OCI-LY1 (cell line): Measurements from ENCODE around the gene FAM228B.

Experiments
- H2AFZ ChIP-seq: fragments of 200-600 bp; sonication (generic), shearing (Covaris generic); 2 replicates; pipeline ENCODE4 v1.6.0; 2014; ENCODE audit warnings: antibody characterized with exemption, mild to moderate bottlenecking, low read length
- H3F3A ChIP-seq: fragments of 200-600 bp; sonication (generic), shearing (Covaris generic); 2 replicates; pipeline ENCODE4 v1.6.0; 2014; ENCODE audit warnings: mild to moderate bottlenecking, antibody characterized with exemption, low read length, moderate library complexity; ENCODE audit not compliant: insufficient read depth
- H3K27ac ChIP-seq: fragments of 200-600 bp; sonication (generic); 2 replicates; pipeline ENCODE4 v1.5.1; 2014; ENCODE audit warnings: low read length, mixed run types, mild to moderate bottlenecking, low read depth; ENCODE audit not compliant: poor library complexity, severe bottlenecking
- H3K27me3 ChIP-seq: fragments of 200-600 bp; sonication (generic); 2 replicates; pipeline ENCODE4 v1.6.0; 2014; ENCODE audit warnings: antibody characterized with exemption, mild to moderate bottlenecking, low read length, moderate library complexity; ENCODE audit not compliant: insufficient read depth
- H3K36me3 ChIP-seq: fragments of 200-600 bp; sonication (generic); 2 replicates; pipeline ENCODE4 v1.6.1; 2014; ENCODE audit warnings: mild to moderate bottlenecking, antibody characterized with exemption, low read length, moderate library complexity, mixed read lengths; ENCODE audit not compliant: insufficient read depth
- H3K4me1 ChIP-seq: fragments of 200-600 bp; sonication (generic); 2 replicates; pipeline ENCODE4 v1.5.1; 2014; ENCODE audit warnings: mild to moderate bottlenecking, low read length, moderate library complexity; ENCODE audit not compliant: insufficient read depth, severe bottlenecking
- H3K4me2 ChIP-seq: fragments of 200-600 bp; sonication (generic), shearing (Covaris generic); 2 replicates; pipeline ENCODE4 v1.6.1; 2014; ENCODE audit warnings: low read length
- H3K4me3 ChIP-seq: fragments of 200-600 bp; sonication (generic); 2 replicates; pipeline ENCODE4 v1.5.1; 2014; ENCODE audit warnings: low read length, low read depth, mild to moderate bottlenecking, mixed read lengths; ENCODE audit not compliant: poor library complexity, severe bottlenecking
- H3K79me2 ChIP-seq: fragments of 200-600 bp; shearing (Covaris generic); 2 replicates; pipeline ENCODE4 v1.6.1; 2016; ENCODE audit warnings: mixed run types, low read length, mixed read lengths; ENCODE audit not compliant: insufficient read depth
- H3K9ac ChIP-seq: fragments of 200-600 bp; sonication (generic), shearing (Covaris generic); 2 replicates; pipeline ENCODE4 v1.6.1; 2014; ENCODE audit warnings: mild to moderate bottlenecking, low read length, mixed read lengths
- H3K9me2 ChIP-seq: fragments of 200-600 bp; sonication (generic), shearing (Covaris generic); 2 replicates; pipeline ENCODE4 v1.6.1; 2014; ENCODE audit warnings: low read depth, mild to moderate bottlenecking, low read length, mixed read lengths
- H3K9me3 ChIP-seq: fragments of 200-600 bp; shearing (Covaris generic); 2 replicates; pipeline ENCODE4 v1.6.1; 2014; ENCODE audit warnings: low read length, mixed read lengths
- H4K20me1 ChIP-seq: fragments of 200-600 bp; sonication (generic), shearing (Covaris generic); 2 replicates; pipeline ENCODE4 v1.6.0; 2016; ENCODE audit warnings: mild to moderate bottlenecking, low read length; ENCODE audit not compliant: insufficient read depth
- CTCF ChIP-seq: fragments of 200-600 bp; sonication (generic), shearing (Covaris generic); IDR thresholded peaks from 2 replicates; pipeline ENCODE4 v1.5.1; 2017; ENCODE audit warnings: mild to moderate bottlenecking, antibody characterized with exemption, low read length, moderate library complexity, mixed read lengths
- EZH2 ChIP-seq: fragments of 200-600 bp; sonication (generic), shearing (Covaris generic); IDR thresholded peaks from 2 replicates; pipeline ENCODE4 v1.8.0; 2017; ENCODE audit warnings: borderline replicate concordance, mixed run types, mild to moderate bottlenecking, antibody characterized with exemption, low read length, moderate library complexity, mixed read lengths

FAM228B gene

GRCh38 chr2:24104906-24105305 lies 18.4 kb upstream of the FAM228B start:
- no peak for TF ChIP-seq EZH2
- TF ChIP-seq CTCF: no peak
- no peak overlapping the region for H3K9ac ChIP-seq
- H3K9me3 ChIP-seq: 0 out of 2 replicates have a peak, but pooled peaks cover 2% of the 10 kb centered on the region
- H3K4me2 ChIP-seq: no peak overlapping the region
- H3K27ac ChIP-seq: no peak overlapping the region
- H3K4me1 ChIP-seq: no peaks in the 10 kb centered on the region
- H3K79me2 ChIP-seq: no peaks in the 10 kb centered on the region
- no peaks in the 10 kb centered on the region for H3K9me2 ChIP-seq
- no peaks in the 10 kb centered on the region for H4K20me1 ChIP-seq
- no peaks in the 10 kb centered on the region for H3F3A ChIP-seq
- H3K36me3 ChIP-seq: no peaks in the 10 kb centered on the region
- no peaks in the 10 kb centered on the region for H3K27me3 ChIP-seq
- no peak overlapping the region for H2AFZ ChIP-seq
- no peak overlapping the region for H3K4me3 ChIP-seq

GRCh38 chr2:24105816-24106215 lies 17.5 kb upstream of the FAM228B start:
- H3K27ac ChIP-seq: no peak overlapping the region
- H3K9me2 ChIP-seq: no peaks in the 10 kb centered on the region
- no peaks in the 10 kb centered on the region for H3K36me3 ChIP-seq
- no peak overlapping the region for H2AFZ ChIP-seq
- H4K20me1 ChIP-seq: no peaks in the 10 kb centered on the region
- H3K9ac ChIP-seq: no peak overlapping the region
- TF ChIP-seq EZH2 (no peak), CTCF (no peak)
- H3K4me1 ChIP-seq: no peaks in the 10 kb centered on the region
- no peaks in the 10 kb centered on the region for H3K79me2 ChIP-seq
- no peaks in the 10 kb centered on the region for H3K27me3 ChIP-seq
- H3K9me3 ChIP-seq: 0 out of 2 replicates have a peak, but pooled peaks cover 2% of the 10 kb centered on the region
- no peak overlapping the region for H3K4me3 ChIP-seq
- H3F3A ChIP-seq: no peaks in the 10 kb centered on the region
- H3K4me2 ChIP-seq: no peak overlapping the region

GRCh38 chr2:24106786-24107185 lies 16.5 kb upstream of the FAM228B start:
- H2AFZ ChIP-seq: no peak overlapping the region
- no peaks in the 10 kb centered on the region for H4K20me1 ChIP-seq
- H3K9ac ChIP-seq: no peak overlapping the region
- 0 out of 2 replicates have a peak, but pooled peaks cover 2% of the 10 kb centered on the region for H3K9me3 ChIP-seq
- no peaks in the 10 kb centered on the region for H3F3A ChIP-seq
- H3K79me2 ChIP-seq: no peaks in the 10 kb centered on the region
- H3K27me3 ChIP-seq: no peaks in the 10 kb centered on the region
- TF ChIP-seq EZH2: no peak
- no peak for TF ChIP-seq CTCF
- H3K4me1 ChIP-seq: no peaks in the 10 kb centered on the region
- H3K36me3 ChIP-seq: no peaks in the 10 kb centered on the region
- H3K27ac ChIP-seq: no peak overlapping the region
- no peak overlapping the region for H3K4me2 ChIP-seq
- no peaks in the 10 kb centered on the region for H3K9me2 ChIP-seq
- no peak overlapping the region for H3K4me3 ChIP-seq
